Rectal smooth muscle tissue (tissue), 1 donor: ENCODE measurements around the gene RAB40AL.
"Not testable (repeated sequence)": the region's sequence is repeated elsewhere in the genome, so short reads cannot be mapped to it uniquely, and the experiment has no call there.

Experiments
- H3K27ac ChIP-seq: one replicate; pipeline ENCODE4 v1.7.0; 2013; ENCODE audit warnings: low read depth, low read length, inconsistent platforms
- H3K27me3 ChIP-seq: one replicate; pipeline ENCODE4 v1.7.0; 2013; ENCODE audit warnings: low read length; ENCODE audit not compliant: control insufficient read depth, insufficient read depth
- H3K36me3 ChIP-seq: one replicate; pipeline ENCODE4 v1.7.0; 2013; ENCODE audit warnings: low read length; ENCODE audit not compliant: control insufficient read depth, insufficient read depth
- H3K4me1 ChIP-seq: one replicate; pipeline ENCODE4 v1.7.0; 2013; ENCODE audit warnings: low read length; ENCODE audit not compliant: control insufficient read depth, insufficient read depth
- H3K4me3 ChIP-seq: one replicate; pipeline ENCODE4 v1.7.0; 2013; ENCODE audit warnings: low read length
- H3K9ac ChIP-seq: one replicate; pipeline ENCODE4 v1.7.0; 2013; ENCODE audit warnings: low read length

RAB40AL gene, protein sequence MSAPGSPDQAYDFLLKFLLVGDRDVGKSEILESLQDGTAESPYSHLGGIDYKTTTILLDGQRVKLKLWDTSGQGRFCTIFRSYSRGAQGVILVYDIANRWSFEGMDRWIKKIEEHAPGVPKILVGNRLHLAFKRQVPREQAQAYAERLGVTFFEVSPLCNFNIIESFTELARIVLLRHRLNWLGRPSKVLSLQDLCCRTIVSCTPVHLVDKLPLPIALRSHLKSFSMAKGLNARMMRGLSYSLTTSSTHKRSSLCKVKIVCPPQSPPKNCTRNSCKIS

GRCh38 chrX:102936972-102937371 lies at the start of gene RAB40AL:
TSS of gene RAB40AL (plus strand) at chrX:102937272. CDS start at chrX:102937319, 47 bp downstream.
- not testable (repeated sequence) for H3K36me3 ChIP-seq, H3K9ac ChIP-seq, H3K4me1 ChIP-seq, H3K4me3 ChIP-seq, H3K27ac ChIP-seq, H3K27me3 ChIP-seq

- no peak overlapping the region for H3K9ac ChIP-seq
- H3K4me1 ChIP-seq: no peaks in the 10 kb centered on the region
- H3K36me3 ChIP-seq: no peaks in the 10 kb centered on the region
- H3K27ac ChIP-seq: no peak overlapping the region
- H3K4me3 ChIP-seq: no peak overlapping the region
- H3K27me3 ChIP-seq: no peaks in the 10 kb centered on the region
These were observed 49.4 kb upstream of the RAB40AL start for GRCh38 chrX:102887687-102888086.

GRCh38 chrX:102892103-102892502 lies 45.0 kb upstream of the RAB40AL start:
- H3K4me3 ChIP-seq: no peak overlapping the region
- H3K27me3 ChIP-seq: no peaks in the 10 kb centered on the region
- no peak overlapping the region for H3K27ac ChIP-seq
- H3K4me1 ChIP-seq: no peaks in the 10 kb centered on the region
- H3K9ac ChIP-seq: no peak overlapping the region
- H3K36me3 ChIP-seq: no peaks in the 10 kb centered on the region

- H3K27me3 ChIP-seq: no peaks in the 10 kb centered on the region
- H3K4me1 ChIP-seq: no peaks in the 10 kb centered on the region
- H3K9ac ChIP-seq: no peak overlapping the region
- H3K4me3 ChIP-seq: no peak overlapping the region
- H3K27ac ChIP-seq: no peak overlapping the region
- no peaks in the 10 kb centered on the region for H3K36me3 ChIP-seq
These were observed 36.8 kb upstream of the RAB40AL start for GRCh38 chrX:102899940-102900916.

- Histone ChIP-seq H3K4me1 (no peaks in the 10 kb centered on the region), H3K4me3 (no peak overlapping the region), H3K36me3 (no peaks in the 10 kb centered on the region), H3K9ac (no peak overlapping the region), H3K27me3 (no peaks in the 10 kb centered on the region), H3K27ac (no peak overlapping the region)
These were observed 34.7 kb upstream of the RAB40AL start for GRCh38 chrX:102902355-102902754.

- H3K27me3 ChIP-seq: no peaks in the 10 kb centered on the region
- H3K27ac ChIP-seq: no peak overlapping the region
- no peak overlapping the region for H3K9ac ChIP-seq
- H3K4me1 ChIP-seq: no peaks in the 10 kb centered on the region
- no peaks in the 10 kb centered on the region for H3K36me3 ChIP-seq
- H3K4me3 ChIP-seq: no peak overlapping the region
These were observed 5.9 kb upstream of the RAB40AL start for GRCh38 chrX:102930990-102931756.

- Histone ChIP-seq H3K4me1 (no peaks in the 10 kb centered on the region), H3K9ac (no peak overlapping the region), H3K4me3 (no peak overlapping the region), H3K36me3 (no peaks in the 10 kb centered on the region), H3K27me3 (no peaks in the 10 kb centered on the region), H3K27ac (no peak overlapping the region)
These were observed 2.4 kb upstream of the RAB40AL start for GRCh38 chrX:102934624-102935023.

DNA sequence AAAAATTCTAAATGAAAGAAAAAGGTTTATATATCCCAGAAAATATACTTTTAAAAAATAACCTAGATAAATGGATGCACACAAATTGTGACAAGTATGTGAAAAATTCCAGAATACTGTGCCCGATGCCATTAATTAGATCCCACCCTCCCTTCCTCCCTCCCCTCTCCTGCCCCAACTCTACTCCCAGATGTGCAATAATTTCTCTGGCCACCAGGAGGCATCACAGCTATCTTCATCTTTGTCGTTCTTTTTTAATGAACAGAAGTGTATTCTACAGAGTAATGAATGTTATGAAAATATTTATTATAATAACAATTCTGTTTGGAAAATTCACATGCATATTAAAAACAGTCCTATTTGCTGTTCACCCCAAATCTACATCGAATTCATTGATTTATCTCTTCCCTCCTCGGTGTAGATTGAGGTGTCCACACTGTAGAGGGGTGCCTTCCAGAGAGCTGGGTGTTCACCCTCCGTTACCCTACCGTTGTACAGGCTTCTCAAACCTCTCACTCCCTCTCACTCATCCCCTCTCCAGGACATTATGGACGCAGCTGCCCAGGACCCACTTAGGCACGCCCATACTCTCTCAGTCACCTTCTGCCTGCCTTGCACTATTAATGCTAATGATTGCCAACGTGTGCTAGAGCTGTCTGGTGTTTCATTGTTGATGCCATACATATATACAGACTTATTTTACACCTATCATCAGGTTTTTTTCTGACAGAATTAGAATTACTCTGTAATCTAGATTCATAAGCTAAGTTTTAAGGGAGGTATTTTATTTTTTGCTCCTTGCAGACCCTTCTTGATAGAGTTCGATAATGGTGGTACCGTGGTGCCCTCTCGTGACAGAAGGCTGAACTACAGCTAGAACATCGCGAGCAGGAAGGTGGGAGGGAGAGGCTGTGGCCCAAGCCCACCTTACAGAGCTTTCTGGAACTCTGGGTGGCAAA lies 14.1 kb downstream of the RAB40AL start:
- Histone ChIP-seq H3K9ac (no peak overlapping the region), H3K4me3 (peak overlapping the region; percentile 28), H3K27me3 (no peaks in the 10 kb centered on the region), H3K27ac (no peak overlapping the region), H3K4me1 (no peaks in the 10 kb centered on the region), H3K36me3 (no peaks in the 10 kb centered on the region)

GRCh38 chrX:102957751-102958150 lies 20.7 kb downstream of the RAB40AL start:
- Histone ChIP-seq H3K27me3 (no peaks in the 10 kb centered on the region), H3K27ac (no peak overlapping the region), H3K9ac (no peak overlapping the region), H3K4me3 (no peak overlapping the region), H3K4me1 (no peaks in the 10 kb centered on the region), H3K36me3 (no peaks in the 10 kb centered on the region)

DNA sequence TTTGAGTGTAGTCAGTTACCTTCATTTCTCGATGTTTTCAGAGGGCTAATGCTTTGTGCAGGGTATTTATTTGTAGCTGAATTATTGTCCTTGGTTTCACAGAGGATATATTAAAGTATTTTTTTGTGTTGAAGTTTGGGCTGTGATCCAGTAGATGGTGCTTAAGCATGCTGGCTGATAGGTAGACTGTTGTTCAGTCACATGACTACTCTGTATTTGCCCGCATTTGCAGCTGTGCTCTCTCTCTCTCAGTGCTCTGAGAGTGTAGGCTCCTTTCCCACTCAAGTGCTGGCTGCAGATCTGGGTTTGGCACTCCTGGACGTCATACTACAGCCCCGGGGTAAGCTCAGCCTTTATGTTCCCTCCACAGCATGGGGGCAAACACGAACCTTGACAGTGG lies 21.7 kb downstream of the RAB40AL start:
- Histone ChIP-seq H3K36me3 (no peaks in the 10 kb centered on the region), H3K9ac (no peak overlapping the region), H3K4me1 (no peaks in the 10 kb centered on the region), H3K27ac (no peak overlapping the region), H3K4me3 (no peak overlapping the region), H3K27me3 (no peaks in the 10 kb centered on the region)

GRCh38 chrX:102959471-102959870 lies 22.4 kb downstream of the RAB40AL start:
- no peak overlapping the region for H3K9ac ChIP-seq
- no peak overlapping the region for H3K27ac ChIP-seq
- H3K27me3 ChIP-seq: no peaks in the 10 kb centered on the region
- no peaks in the 10 kb centered on the region for H3K4me1 ChIP-seq
- H3K36me3 ChIP-seq: no peaks in the 10 kb centered on the region
- H3K4me3 ChIP-seq: no peak overlapping the region
